Heart right ventricle (tissue), 16 donors: ENCODE results near the gene LRRC3. TPM values are rescaled to one million over a fixed set of nuclear protein-coding genes. Genes with fewer than 3 reads are reported as not detected.
"Not testable (repeated sequence)": the region's sequence is repeated elsewhere in the genome, so short reads cannot be mapped to it uniquely, and the experiment has no call there.

Source experiments
- ATAC-seq, 8 donors: fragments of 200-7000 bp; cut with Tn5 transposase; one replicate each; pipeline ENCODE4 v1.9.1; 2020; ENCODE audit warnings: mild to moderate bottlenecking in 8 of 8, moderate library complexity in 8 of 8, moderate number of reproducible peaks in 1 of 8
- DNase-seq, 2 donors: peaks; one replicate each; pipeline ENCODE4 v3.0.0-alpha.2; 2020
- H3K27ac ChIP-seq, 10 donors: fragments of 200-600 bp; sonication (generic) in 2 of 10; one replicate each; pipeline versions ENCODE4 v1.5.0 to v1.8.0; 2020 to 2022; ENCODE audit warnings: mild to moderate bottlenecking in 3 of 10
- H3K27me3 ChIP-seq, 7 donors: fragments of 200-600 bp; one replicate each; pipeline ENCODE4 v1.8.0; 2021 to 2022; ENCODE audit warnings: mild to moderate bottlenecking in 2 of 7
- H3K36me3 ChIP-seq, 9 donors: fragments of 200-600 bp; sonication (generic) in 1 of 9; one replicate each; pipeline versions ENCODE4 v1.5.0 to v1.8.0; 2020 to 2022; ENCODE audit warnings: mild to moderate bottlenecking in 2 of 9
- H3K4me1 ChIP-seq, 9 donors: fragments of 200-600 bp; sonication (generic) in 1 of 9; one replicate each; pipeline versions ENCODE4 v1.5.0 to v1.8.0; 2020 to 2022; ENCODE audit warnings: mild to moderate bottlenecking in 4 of 9
- H3K4me3 ChIP-seq, 10 donors: fragments of 200-600 bp; sonication (generic) in 2 of 10; one replicate each; pipeline versions ENCODE4 v1.5.0 to v1.8.0; 2020 to 2022; ENCODE audit warnings: mild to moderate bottlenecking in 7 of 10, moderate library complexity in 2 of 10
- H3K9me3 ChIP-seq, 11 donors: fragments of 200-600 bp in 10 of 11; sonication (generic) in 2 of 11; one replicate each; pipeline versions ENCODE4 v1.5.0 to v1.8.0; 2013 to 2022; ENCODE audit warnings: mild to moderate bottlenecking in 2 of 11, control low read depth in 1 of 11, moderate library complexity in 1 of 11
- WGBS, 2 donors: extraction: QIAGEN DNeasy Blood & Tissue Kit; methylation state at CpG; one replicate each; pipeline ENCODE4 v1.1.7; 2013; ENCODE audit warnings: inconsistent platforms in 1 of 2; 5-methylcytosine and 5-hydroxymethylcytosine counted together
- intact Hi-C, 10 donors: fragments of 100-400 bp; cut with DNase I; formaldehyde crosslinking; loops; one replicate each; pipeline versions ENCODE4 v1.11.1 to v1.14.2; 2022
- polyA plus RNA-seq, 2 donors: library from polyadenylated mRNA; stranded (reverse); fragments of 200-250 nt; gene quantifications; one replicate each; pipeline ENCODE4 v1.2.3, GENCODE V29; 2013
- total RNA-seq, 10 donors: library from RNA; stranded (reverse); fragmentation: NEBNext Ultra II Directional in 3 of 10; extraction: Animal tissue kit (Norgen Biotek cat#: 25700) in 3 of 10; gene quantifications; one replicate each; pipeline versions ENCODE4 v1.2.1 to v1.2.4, GENCODE V29; 2021 to 2023
- TF ChIP-seq, protein P1 (sequence below), 9 donors: fragments of 200-600 bp; sonication (generic) in 2 of 9; IDR thresholded peaks; one replicate each; pipeline versions ENCODE4 v1.5.0 to v1.8.0; 2021 to 2022; ENCODE audit warnings: antibody characterized with exemption in 9 of 9, mild to moderate bottlenecking in 5 of 9, moderate library complexity in 1 of 9
- donor health status: Arrhythmogenic right ventricular cardiomyopathy.
- donor health status: ischemic (EF 13 %, LVEDD 7.1; RV severe dilation, severe dysfunction).
- donor health status: healthy with polysubstance abuse.
- donor health status: DM: no; HTN: yes; CAD: no.
- donor health status: DM: no; HTN: no; CAD: no.
- donor health status: ischemic (EF 25% LVEDD 6.9; RV normal size, moderate dysfunction).
- donor health status: ischemic (EF 25% LVEDD 5.7; RV mildly dilated, moderate dysfunction).
- donor health status: healthy.
- donor health status: DM: yes; HTN: yes; CAD: no.
- donor health status: Ischemic cardiomyopathy.
- donor health status: ischemic (EF 35%, LVEDD 5.7; RV mildly dilated, moderate dysfunction).
- donor health status: nonischemic (EF 11% LVEDD 7.7; RV severe dilation, severe dysfunction).
- donor health status: DM: yes; HTN: yes; CAD: no.
- donor health status: PGD.
- donor health status: ischemic (EF 29% LVEDD 5.4; RV normal size, mild dysfunction).
- donor health status: nonischemic (EF 23%, LVEDD 6.1; RV moderate dilation, normal function).

Gene LRRC3
- total and polyA plus RNA-seq, 12 donors, result 1.2 to 3.2 (median 2.0) TPM

DNA sequence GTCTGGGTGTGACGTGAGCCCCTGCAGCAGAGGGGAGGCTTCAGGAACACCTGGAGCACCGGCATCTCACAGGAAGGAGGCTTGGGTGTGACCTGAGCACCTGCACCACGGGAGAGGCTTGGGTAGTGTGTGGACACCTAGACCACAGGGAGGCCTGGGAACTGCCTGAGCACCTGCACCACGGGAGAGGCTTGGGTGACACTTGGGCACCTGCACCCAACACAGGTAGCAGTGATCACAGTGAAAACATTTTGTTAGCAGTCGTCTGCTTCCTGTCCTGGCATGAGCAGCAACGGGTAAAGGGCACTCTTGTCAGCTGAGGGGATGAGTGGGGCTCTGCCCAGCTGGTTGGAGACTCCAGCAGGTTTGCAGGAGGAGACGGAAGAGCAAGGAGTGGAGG, 22.4 kb downstream of the LRRC3 start:
- H3K27ac ChIP-seq, result peak overlapping the region in 1 of 10 donors; percentile 52
- 48 to 55% methylated on average over 7 of the region's 7 CpGs for WGBS, 2 donors
- H3K27me3 ChIP-seq, result peaks cover 0 to 4% (median 0%) of the 10 kb centered on the region in 7 donors
- no peaks in the 10 kb centered on the region for H3K36me3 ChIP-seq
- intact Hi-C loops, result loop anchor here in 2 of 10 donors (10.0 kb wide), 2 partner anchors 123 to 133 kb away; partner anchors contain the start of gene TRPM2 (in 1 of the 2)
- H3K9me3 ChIP-seq, result no peaks in the 10 kb centered on the region
- TF ChIP-seq, protein P1, sequence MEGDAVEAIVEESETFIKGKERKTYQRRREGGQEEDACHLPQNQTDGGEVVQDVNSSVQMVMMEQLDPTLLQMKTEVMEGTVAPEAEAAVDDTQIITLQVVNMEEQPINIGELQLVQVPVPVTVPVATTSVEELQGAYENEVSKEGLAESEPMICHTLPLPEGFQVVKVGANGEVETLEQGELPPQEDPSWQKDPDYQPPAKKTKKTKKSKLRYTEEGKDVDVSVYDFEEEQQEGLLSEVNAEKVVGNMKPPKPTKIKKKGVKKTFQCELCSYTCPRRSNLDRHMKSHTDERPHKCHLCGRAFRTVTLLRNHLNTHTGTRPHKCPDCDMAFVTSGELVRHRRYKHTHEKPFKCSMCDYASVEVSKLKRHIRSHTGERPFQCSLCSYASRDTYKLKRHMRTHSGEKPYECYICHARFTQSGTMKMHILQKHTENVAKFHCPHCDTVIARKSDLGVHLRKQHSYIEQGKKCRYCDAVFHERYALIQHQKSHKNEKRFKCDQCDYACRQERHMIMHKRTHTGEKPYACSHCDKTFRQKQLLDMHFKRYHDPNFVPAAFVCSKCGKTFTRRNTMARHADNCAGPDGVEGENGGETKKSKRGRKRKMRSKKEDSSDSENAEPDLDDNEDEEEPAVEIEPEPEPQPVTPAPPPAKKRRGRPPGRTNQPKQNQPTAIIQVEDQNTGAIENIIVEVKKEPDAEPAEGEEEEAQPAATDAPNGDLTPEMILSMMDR (IDR thresholded peaks at IDR 0.05), result no peak
- H3K4me3 ChIP-seq, result no peak overlapping the region
- DNase-seq (no peak), ATAC-seq (peak in 4 of 8 donors; percentile 22 to 36 (median 32))
- peaks cover 0 to 24% (median 2%) of the 10 kb centered on the region in 9 donors for H3K4me1 ChIP-seq

DNA sequence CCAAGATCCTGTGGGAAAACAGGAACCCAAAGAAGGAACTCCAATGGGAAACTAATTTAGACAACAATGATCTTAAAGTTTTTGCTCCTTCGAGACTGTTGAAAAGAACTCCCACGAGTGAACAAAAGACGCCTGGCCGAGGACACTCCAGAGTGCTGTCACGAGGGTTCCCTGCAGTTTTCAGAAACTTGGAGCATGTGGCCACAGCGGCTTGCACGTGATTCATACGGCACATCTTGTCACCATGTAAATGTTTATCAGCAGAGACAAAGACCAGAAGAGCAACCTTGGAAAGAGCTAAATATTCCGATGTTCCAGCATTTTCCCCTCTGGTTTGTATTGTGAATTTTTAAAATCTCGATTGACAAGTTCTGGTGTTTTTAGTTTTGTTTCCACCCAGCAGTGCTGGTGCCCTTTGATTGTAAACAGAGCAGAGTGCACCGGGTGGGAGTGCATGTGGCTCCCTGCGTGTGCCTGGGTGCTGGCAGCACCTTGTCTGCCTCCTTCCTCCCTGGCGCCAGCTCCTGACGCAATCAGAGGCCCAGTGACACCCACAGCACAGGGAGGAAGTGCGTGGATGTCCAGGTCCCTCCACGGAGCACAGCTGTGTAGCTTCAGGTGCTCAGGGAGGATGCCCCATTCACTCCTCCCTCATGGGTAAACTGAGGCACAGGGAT, 23.0 kb downstream of the LRRC3 start:
- H3K4me3 ChIP-seq, result no peak overlapping the region
- peaks cover 0 to 24% (median 2%) of the 10 kb centered on the region in 9 donors for H3K4me1 ChIP-seq
- H3K36me3 ChIP-seq, result no peaks in the 10 kb centered on the region
- peak overlapping the region in 3 of 10 donors; percentile 37 to 63 (median 41) for H3K27ac ChIP-seq
- H3K9me3 ChIP-seq, result no peaks in the 10 kb centered on the region
- intact Hi-C loops, result loop anchor here in 2 of 10 donors (10.0 kb wide), 2 partner anchors 123 to 133 kb away; partner anchors contain the start of gene TRPM2 (in 1 of the 2)
- DNase-seq, result no peak
- peaks cover 0 to 8% (median 4%) of the 10 kb centered on the region in 7 donors for H3K27me3 ChIP-seq
- peak; percentile 43 to 84 (median 68) for ATAC-seq
- TF ChIP-seq, protein P1 (IDR thresholded peaks at IDR 0.05), result no peak
- WGBS, 2 donors, result 33 to 34% methylated on average over 16 of the region's 16 CpGs

DNA sequence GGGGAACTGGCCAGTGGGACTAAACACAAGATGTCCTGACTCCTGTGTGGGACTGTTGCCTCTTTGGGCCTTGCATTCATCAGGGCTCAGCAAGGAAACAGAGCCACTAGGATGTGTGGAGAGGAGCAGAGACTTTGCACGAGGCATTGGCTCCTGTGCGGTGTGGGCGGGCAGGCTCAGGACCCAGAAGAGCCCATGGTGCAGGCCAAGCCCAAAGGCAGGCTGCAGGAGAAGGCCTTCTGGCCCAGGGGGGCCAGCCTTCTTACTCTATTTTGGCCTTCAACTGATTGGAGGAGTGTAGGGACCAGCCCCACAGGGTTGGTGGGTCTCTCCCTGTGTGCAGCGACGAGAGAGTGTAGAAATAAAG, 23.5 kb downstream of the LRRC3 start:
- DNase-seq, result no peak
- Histone ChIP-seq H3K27ac (peak overlapping the region in 3 of 10 donors; percentile 37 to 63 (median 41)), H3K9me3 (no peaks in the 10 kb centered on the region), H3K4me3 (no peak overlapping the region), H3K27me3 (peaks cover 0 to 12% (median 7%) of the 10 kb centered on the region in 7 donors), H3K4me1 (peaks cover 0 to 24% (median 2%) of the 10 kb centered on the region in 9 donors), H3K36me3 (no peaks in the 10 kb centered on the region)
- peak in 2 of 8 donors; percentile 5 to 12 for ATAC-seq
- WGBS, 2 donors, result 88 to 91% methylated on average over 5 of the region's 5 CpGs
- TF ChIP-seq, protein P1 (IDR thresholded peaks at IDR 0.05), result no peak
- intact Hi-C loops, result loop anchor here in 2 of 10 donors (10.0 kb wide), 2 partner anchors 124 to 134 kb away; partner anchors contain the start of gene TRPM2 (in 1 of the 2)

GRCh38 chr21:44479556-44480199, 24.4 kb downstream of the LRRC3 start:
- WGBS, 2 donors, result 44 to 47% methylated on average over 19 to 21 of the region's 21 CpGs

More at GRCh38 chr21:44479556-44480199, 24.4 kb downstream of the LRRC3 start:
- DNase-seq, result peak in 1 of 2 donors; percentile 40
- H3K27ac ChIP-seq, H3K9me3 ChIP-seq, H3K36me3 ChIP-seq, H3K4me3 ChIP-seq: not testable (repeated sequence)
- TF ChIP-seq, protein P1 (IDR thresholded peaks at IDR 0.05), result peak; percentile 29 to 73 (median 72)
- intact Hi-C loops, result loop anchor here in 2 of 10 donors (10.0 kb wide), 2 partner anchors 125 to 135 kb away; partner anchors contain the start of gene TRPM2 (in 1 of the 2)
- Histone ChIP-seq H3K4me1 (peaks cover 0 to 24% (median 2%) of the 10 kb centered on the region in 9 donors), H3K27me3 (peaks cover 0 to 13% (median 9%) of the 10 kb centered on the region in 7 donors)
- peak in 1 of 8 donors; percentile 54 for ATAC-seq
